GM13977 (cell line): Measurements from ENCODE around the gene SKI.

Experiments
- DNase-seq: peaks from one replicate; pipeline ENCODE4 v3.0.0; 2012; ENCODE audit warnings: low spot score
- CTCF ChIP-seq: IDR thresholded peaks from 2 replicates; pipeline ENCODE4 v1.5.1; 2012; ENCODE audit warnings: mild to moderate bottlenecking, control low read depth; ENCODE audit not compliant: insufficient read depth; ENCODE audit errors: extremely low read depth, missing control alignments
- in situ Hi-C: fragments of 300-500 bp; cut with MboI; formaldehyde crosslinking; loops from one replicate; pipeline ENCODE4 v1.12.0; 2022; ENCODE audit warnings: low sequenced_read_pairs, low pct_unique_long_range_greater_than_20kb, mixed read lengths, inconsistent platforms; ENCODE audit not compliant: unreplicated experiment

Gene SKI

GRCh38 chr1:2187619-2188018, 40.5 kb upstream of the SKI start:
- DNase-seq, result no peak
- in situ Hi-C loops, result loop anchor here (25.0 kb wide), 1 partner anchor 350 kb away; the partner anchor contains the start of genes HES5 and PANK4
- no peak for TF ChIP-seq CTCF

- in situ Hi-C loops, result loop anchor here (25.0 kb wide), 1 partner anchor 349 kb away; the partner anchor contains the start of genes HES5 and PANK4
- no peak for DNase-seq
- TF ChIP-seq CTCF, result no peak
Measured at GRCh38 chr1:2188336-2188735, 39.8 kb upstream of the SKI start.

GRCh38 chr1:2189459-2190425, 38.4 kb upstream of the SKI start:
- no peak for TF ChIP-seq CTCF
- DNase-seq, result peak; percentile 92
- in situ Hi-C loops, result loop anchor here (10.0 to 25.0 kb wide), 2 partner anchors 205 to 348 kb away; partner anchors contain the start of genes HES5, MORN1, PANK4 and RER1

- no peak for TF ChIP-seq CTCF
- in situ Hi-C loops, result loop anchor here (10.0 to 25.0 kb wide), 2 partner anchors 204 to 347 kb away; partner anchors contain the start of genes HES5, MORN1, PANK4 and RER1
- no peak for DNase-seq
Measured at GRCh38 chr1:2190491-2190976, 37.6 kb upstream of the SKI start.

GRCh38 chr1:2192031-2192995, 35.8 kb upstream of the SKI start:
- DNase-seq, result no peak

More at GRCh38 chr1:2192031-2192995, 35.8 kb upstream of the SKI start:
- in situ Hi-C loops, result loop anchor here (10.0 to 25.0 kb wide), 2 partner anchors 202 to 345 kb away; partner anchors contain the start of genes HES5, MORN1, PANK4 and RER1
- TF ChIP-seq CTCF, result no peak
